GM23338 (cell line): ENCODE measurements around the gene COL8A2. TPM values are rescaled to one million over a fixed set of nuclear protein-coding genes. Genes with fewer than 3 reads are reported as not detected.
"Not testable (repeated sequence)": the region's sequence is repeated elsewhere in the genome, so short reads cannot be mapped to it uniquely, and the experiment has no call there.

Source experiments
- ATAC-seq: fragments of 200-7000 bp; cut with Tn5 transposase; 3 replicates; pipeline ENCODE4 v1.9.1; 2020
- DNase-seq: peaks from one replicate; pipeline ENCODE4 v3.0.0-alpha.2; 2015; ENCODE audit warnings: low spot score
- H2AFZ ChIP-seq: fragments of 200-600 bp; sonication (generic); 2 replicates; pipeline ENCODE4 v1.8.0; 2016; ENCODE audit warnings: antibody characterized with exemption, mild to moderate bottlenecking, moderate library complexity
- H3F3A ChIP-seq: fragments of 200-600 bp; sonication (generic); replicated peaks from 2 replicates; pipeline ENCODE4 v1.8.0; 2017; ENCODE audit warnings: antibody characterized with exemption, mixed run types, low read depth
- H3K27ac ChIP-seq: fragments of 200-600 bp; sonication (generic); 2 replicates; pipeline ENCODE4 v1.6.1; 2016; ENCODE audit warnings: low read depth
- H3K27me3 ChIP-seq: fragments of 200-600 bp; sonication (generic); 2 replicates; pipeline ENCODE4 v1.8.0; 2016; ENCODE audit warnings: mild to moderate bottlenecking, mixed run types, moderate library complexity; ENCODE audit not compliant: insufficient read depth
- H3K36me3 ChIP-seq: fragments of 200-600 bp; sonication (generic); 2 replicates; pipeline ENCODE4 v1.8.0; 2016; ENCODE audit warnings: mild to moderate bottlenecking; ENCODE audit not compliant: insufficient read depth
- H3K4me1 ChIP-seq: fragments of 200-600 bp; sonication (generic); 2 replicates; pipeline ENCODE4 v1.8.0; 2016; ENCODE audit warnings: mild to moderate bottlenecking, moderate library complexity; ENCODE audit not compliant: insufficient read depth
- H3K4me2 ChIP-seq: fragments of 200-600 bp; sonication (generic); 2 replicates; pipeline ENCODE4 v1.7.1; 2017; ENCODE audit warnings: mixed run types
- H3K4me3 ChIP-seq: fragments of 200-600 bp; sonication (generic); 2 replicates; pipeline ENCODE4 v1.6.1; 2016; ENCODE audit warnings: mixed run types
- H3K79me2 ChIP-seq: fragments of 200-600 bp; sonication (generic); replicated peaks from 2 replicates; pipeline ENCODE4 v1.8.0; 2017; ENCODE audit warnings: mild to moderate bottlenecking; ENCODE audit not compliant: insufficient read depth
- H3K9me2 ChIP-seq: fragments of 200-600 bp; sonication (generic); 2 replicates; pipeline ENCODE4 v1.8.0; 2017; ENCODE audit not compliant: insufficient read depth
- H4K20me1 ChIP-seq: fragments of 200-600 bp; sonication (generic); replicated peaks from 2 replicates; pipeline ENCODE4 v1.8.0; 2017; ENCODE audit warnings: mild to moderate bottlenecking; ENCODE audit not compliant: insufficient read depth
- H3K27ac Mint-ChIP-seq: 2 replicates; pipeline ENCODE4 v1.8.0; 2020; ENCODE audit warnings: inconsistent platforms, mild to moderate bottlenecking, moderate library complexity, mixed read lengths
- H3K27me3 Mint-ChIP-seq: 3 replicates; pipeline ENCODE4 v1.8.0; 2022; ENCODE audit warnings: low read depth, mild to moderate bottlenecking, moderate library complexity, mixed read lengths, inconsistent platforms; ENCODE audit not compliant: insufficient read depth, poor library complexity
- H3K36me3 Mint-ChIP-seq: 3 replicates; pipeline ENCODE4 v1.8.0; 2021; ENCODE audit warnings: low read depth, mild to moderate bottlenecking, inconsistent platforms, moderate library complexity, mixed read lengths
- H3K4me1 Mint-ChIP-seq: 3 replicates; pipeline ENCODE4 v1.8.0; 2020; ENCODE audit warnings: mild to moderate bottlenecking, inconsistent platforms, mixed read lengths
- H3K4me3 Mint-ChIP-seq: 3 replicates; pipeline ENCODE4 v1.8.0; 2021; ENCODE audit warnings: moderate library complexity, mild to moderate bottlenecking, inconsistent platforms, mixed read lengths
- H3K9me3 Mint-ChIP-seq: 3 replicates; pipeline ENCODE4 v1.8.0; 2020; ENCODE audit warnings: moderate library complexity, mild to moderate bottlenecking, inconsistent platforms, mixed read lengths
- CREB1 ChIP-seq: fragments of 250-450 bp; sonication (Bioruptor Pico); IDR thresholded peaks from 2 replicates; pipeline ENCODE4 v1.5.0; 2020; ENCODE audit warnings: low read depth, mild to moderate bottlenecking, moderate library complexity
- STAT1 ChIP-seq: IDR thresholded peaks from one replicate; pipeline ENCODE4 v1.6.1; 2016; ENCODE audit warnings: antibody characterized with exemption; ENCODE audit not compliant: unreplicated experiment
- ZNF331 ChIP-seq: fragments of 250-450 bp; sonication (Bioruptor Pico); IDR thresholded peaks from 2 replicates; pipeline ENCODE4 v1.5.0; 2020; ENCODE audit warnings: low read depth, mild to moderate bottlenecking, moderate library complexity
- polyA plus RNA-seq: library from polyadenylated mRNA; unstranded; fragments of >200 nt; fragmentation: Nextera tagmentation; extraction: Ambion mirVana; gene quantifications from 2 replicates; pipeline ENCODE4 v1.2.1, GENCODE V29; 2016
- total RNA-seq: library from RNA; depleted of rRNA; stranded (reverse); fragments of >200 nt; shearing (Covaris generic); gene quantifications from 2 replicates; pipeline ENCODE4 v1.2.3, GENCODE V29; 2014
- TF ChIP-seq, protein P1 (sequence below), 2 experiments: fragments of 200-600 bp in 1 of 2; sonication (generic) in 1 of 2; conservative IDR thresholded peaks; 2 replicates each; pipeline versions ENCODE4 v1.5.1 to v1.6.1; 2016 to 2017; ENCODE audit warnings: antibody characterized with exemption in 2 of 2, low read depth in 2 of 2, mild to moderate bottlenecking in 2 of 2, moderate library complexity in 1 of 2
- TF ChIP-seq, protein P2 (sequence below): fragments of 250-450 bp; sonication (Bioruptor Pico); IDR thresholded peaks from 2 replicates; pipeline ENCODE4 v1.5.0; 2020; ENCODE audit warnings: mild to moderate bottlenecking, moderate library complexity

Gene COL8A2
- total and polyA plus RNA-seq, 2 experiments from 2014 or later: 0.95 to 4.9 TPM

- H2AFZ ChIP-seq, H3K36me3 Mint-ChIP-seq, H4K20me1 ChIP-seq, H3K4me2 ChIP-seq, H3K9me2 ChIP-seq, H3K4me3 Mint-ChIP-seq, ATAC-seq, DNase-seq, H3K27ac ChIP-seq, H3K27ac Mint-ChIP-seq, H3K36me3 ChIP-seq, H3K4me3 ChIP-seq, H3K9me3 Mint-ChIP-seq, H3F3A ChIP-seq: not testable (repeated sequence)
- H3K4me1 Mint-ChIP-seq: peaks cover 45% of the 10 kb centered on the region
- H3K79me2 ChIP-seq: peaks cover 26% of the 10 kb centered on the region
- peaks cover 30% of the 10 kb centered on the region for H3K4me1 ChIP-seq
- H3K27me3 ChIP-seq: peaks cover 18% of the 10 kb centered on the region
- peaks cover 32% of the 10 kb centered on the region for H3K27me3 Mint-ChIP-seq
Observed at GRCh38 chr1:36158827-36159252, 33.8 kb upstream of the COL8A2 start.

- ATAC-seq (no peak), DNase-seq (no peak)
- Histone ChIP-seq H3F3A (peaks cover 7% of the 10 kb centered on the region; the same call in 1 of the 2 replicates), H3K36me3 (no peaks in the 10 kb centered on the region), H3K4me3 (peak overlapping the region; percentile 94), H3K4me1 (peaks cover 30% of the 10 kb centered on the region), H3K4me2 (peak overlapping the region; percentile 98), H2AFZ (no peak overlapping the region), H3K27me3 (peaks cover 25% of the 10 kb centered on the region), H4K20me1 (no peaks in the 10 kb centered on the region; the same call in 1 of the 2 replicates), H3K9me2 (no peaks in the 10 kb centered on the region), H3K27ac (no peak overlapping the region), H3K79me2 (peaks cover 25% of the 10 kb centered on the region)
- Mint-ChIP-seq H3K4me3 (peak overlapping the region; percentile 86), H3K27ac (no peak overlapping the region), H3K4me1 (peaks cover 45% of the 10 kb centered on the region), H3K9me3 (no peaks in the 10 kb centered on the region), H3K27me3 (peaks cover 38% of the 10 kb centered on the region), H3K36me3 (peaks cover 8% of the 10 kb centered on the region)
- TF ChIP-seq CREB1 (CRISPR knock-in tag): no peak
Observed at GRCh38 chr1:36157973-36158826, 33.2 kb upstream of the COL8A2 start.

DNA sequence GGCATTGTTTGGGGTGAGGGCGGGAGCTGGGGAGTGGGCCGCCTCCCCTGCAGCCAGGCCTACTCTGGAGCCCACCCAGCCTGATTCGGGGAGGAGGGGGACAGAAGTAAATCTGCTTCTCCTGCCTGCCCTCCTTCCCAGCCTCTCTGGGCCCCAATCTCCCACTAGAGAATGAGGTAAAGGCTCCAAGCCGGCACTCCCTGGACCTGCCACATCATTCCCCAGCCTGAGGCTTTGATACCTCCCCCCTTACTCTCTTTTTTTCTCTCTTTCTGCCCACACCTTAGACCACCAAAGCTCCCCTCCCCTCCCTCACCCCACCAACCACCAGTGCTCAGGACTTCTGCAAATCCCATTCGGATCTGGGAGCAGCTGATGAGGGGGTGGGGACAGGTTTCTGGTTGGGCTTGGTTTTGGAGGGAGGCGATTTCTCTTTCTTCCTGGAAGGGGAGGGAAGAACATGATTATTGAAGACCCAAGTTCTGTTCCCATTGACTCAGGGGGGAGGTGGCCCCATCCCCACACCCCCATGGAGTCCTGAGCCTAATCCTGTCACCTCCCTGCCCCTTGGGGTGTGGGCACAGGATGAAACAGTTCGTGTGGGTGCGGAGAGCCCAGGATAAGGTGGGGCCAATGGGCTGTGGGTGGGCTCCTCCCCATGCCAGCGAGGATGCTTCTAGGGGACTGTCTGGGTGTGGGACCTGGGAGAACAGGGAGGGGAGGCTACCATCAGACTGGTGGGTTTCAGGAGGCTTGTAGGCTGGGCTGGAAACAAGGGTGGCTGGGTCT lies 32.3 kb upstream of the COL8A2 start:
- H3K9me2 ChIP-seq: no peaks in the 10 kb centered on the region
- no peaks in the 10 kb centered on the region; the same call in 1 of the 2 replicates for H4K20me1 ChIP-seq
- no peak for ATAC-seq
- Mint-ChIP-seq H3K27ac (peak overlapping the region; percentile 77), H3K9me3 (no peaks in the 10 kb centered on the region), H3K27me3 (peaks cover 46% of the 10 kb centered on the region), H3K4me3 (peak overlapping the region; percentile 86), H3K36me3 (peaks cover 8% of the 10 kb centered on the region), H3K4me1 (peaks cover 49% of the 10 kb centered on the region)
- H3K27ac ChIP-seq: no peak overlapping the region
- peak overlapping the region; percentile 78 for H2AFZ ChIP-seq
- DNase-seq: peak; percentile 36
- TF ChIP-seq STAT1 (no peak), CREB1 (CRISPR knock-in tag) (no peak), ZNF331 (CRISPR knock-in tag) (no peak)
- TF ChIP-seq, protein P1, sequence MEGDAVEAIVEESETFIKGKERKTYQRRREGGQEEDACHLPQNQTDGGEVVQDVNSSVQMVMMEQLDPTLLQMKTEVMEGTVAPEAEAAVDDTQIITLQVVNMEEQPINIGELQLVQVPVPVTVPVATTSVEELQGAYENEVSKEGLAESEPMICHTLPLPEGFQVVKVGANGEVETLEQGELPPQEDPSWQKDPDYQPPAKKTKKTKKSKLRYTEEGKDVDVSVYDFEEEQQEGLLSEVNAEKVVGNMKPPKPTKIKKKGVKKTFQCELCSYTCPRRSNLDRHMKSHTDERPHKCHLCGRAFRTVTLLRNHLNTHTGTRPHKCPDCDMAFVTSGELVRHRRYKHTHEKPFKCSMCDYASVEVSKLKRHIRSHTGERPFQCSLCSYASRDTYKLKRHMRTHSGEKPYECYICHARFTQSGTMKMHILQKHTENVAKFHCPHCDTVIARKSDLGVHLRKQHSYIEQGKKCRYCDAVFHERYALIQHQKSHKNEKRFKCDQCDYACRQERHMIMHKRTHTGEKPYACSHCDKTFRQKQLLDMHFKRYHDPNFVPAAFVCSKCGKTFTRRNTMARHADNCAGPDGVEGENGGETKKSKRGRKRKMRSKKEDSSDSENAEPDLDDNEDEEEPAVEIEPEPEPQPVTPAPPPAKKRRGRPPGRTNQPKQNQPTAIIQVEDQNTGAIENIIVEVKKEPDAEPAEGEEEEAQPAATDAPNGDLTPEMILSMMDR (conservative IDR thresholded peaks at IDR 0.05; ENCODE audit: low read depth in 2 of 2): no peak
- TF ChIP-seq, protein P2, sequence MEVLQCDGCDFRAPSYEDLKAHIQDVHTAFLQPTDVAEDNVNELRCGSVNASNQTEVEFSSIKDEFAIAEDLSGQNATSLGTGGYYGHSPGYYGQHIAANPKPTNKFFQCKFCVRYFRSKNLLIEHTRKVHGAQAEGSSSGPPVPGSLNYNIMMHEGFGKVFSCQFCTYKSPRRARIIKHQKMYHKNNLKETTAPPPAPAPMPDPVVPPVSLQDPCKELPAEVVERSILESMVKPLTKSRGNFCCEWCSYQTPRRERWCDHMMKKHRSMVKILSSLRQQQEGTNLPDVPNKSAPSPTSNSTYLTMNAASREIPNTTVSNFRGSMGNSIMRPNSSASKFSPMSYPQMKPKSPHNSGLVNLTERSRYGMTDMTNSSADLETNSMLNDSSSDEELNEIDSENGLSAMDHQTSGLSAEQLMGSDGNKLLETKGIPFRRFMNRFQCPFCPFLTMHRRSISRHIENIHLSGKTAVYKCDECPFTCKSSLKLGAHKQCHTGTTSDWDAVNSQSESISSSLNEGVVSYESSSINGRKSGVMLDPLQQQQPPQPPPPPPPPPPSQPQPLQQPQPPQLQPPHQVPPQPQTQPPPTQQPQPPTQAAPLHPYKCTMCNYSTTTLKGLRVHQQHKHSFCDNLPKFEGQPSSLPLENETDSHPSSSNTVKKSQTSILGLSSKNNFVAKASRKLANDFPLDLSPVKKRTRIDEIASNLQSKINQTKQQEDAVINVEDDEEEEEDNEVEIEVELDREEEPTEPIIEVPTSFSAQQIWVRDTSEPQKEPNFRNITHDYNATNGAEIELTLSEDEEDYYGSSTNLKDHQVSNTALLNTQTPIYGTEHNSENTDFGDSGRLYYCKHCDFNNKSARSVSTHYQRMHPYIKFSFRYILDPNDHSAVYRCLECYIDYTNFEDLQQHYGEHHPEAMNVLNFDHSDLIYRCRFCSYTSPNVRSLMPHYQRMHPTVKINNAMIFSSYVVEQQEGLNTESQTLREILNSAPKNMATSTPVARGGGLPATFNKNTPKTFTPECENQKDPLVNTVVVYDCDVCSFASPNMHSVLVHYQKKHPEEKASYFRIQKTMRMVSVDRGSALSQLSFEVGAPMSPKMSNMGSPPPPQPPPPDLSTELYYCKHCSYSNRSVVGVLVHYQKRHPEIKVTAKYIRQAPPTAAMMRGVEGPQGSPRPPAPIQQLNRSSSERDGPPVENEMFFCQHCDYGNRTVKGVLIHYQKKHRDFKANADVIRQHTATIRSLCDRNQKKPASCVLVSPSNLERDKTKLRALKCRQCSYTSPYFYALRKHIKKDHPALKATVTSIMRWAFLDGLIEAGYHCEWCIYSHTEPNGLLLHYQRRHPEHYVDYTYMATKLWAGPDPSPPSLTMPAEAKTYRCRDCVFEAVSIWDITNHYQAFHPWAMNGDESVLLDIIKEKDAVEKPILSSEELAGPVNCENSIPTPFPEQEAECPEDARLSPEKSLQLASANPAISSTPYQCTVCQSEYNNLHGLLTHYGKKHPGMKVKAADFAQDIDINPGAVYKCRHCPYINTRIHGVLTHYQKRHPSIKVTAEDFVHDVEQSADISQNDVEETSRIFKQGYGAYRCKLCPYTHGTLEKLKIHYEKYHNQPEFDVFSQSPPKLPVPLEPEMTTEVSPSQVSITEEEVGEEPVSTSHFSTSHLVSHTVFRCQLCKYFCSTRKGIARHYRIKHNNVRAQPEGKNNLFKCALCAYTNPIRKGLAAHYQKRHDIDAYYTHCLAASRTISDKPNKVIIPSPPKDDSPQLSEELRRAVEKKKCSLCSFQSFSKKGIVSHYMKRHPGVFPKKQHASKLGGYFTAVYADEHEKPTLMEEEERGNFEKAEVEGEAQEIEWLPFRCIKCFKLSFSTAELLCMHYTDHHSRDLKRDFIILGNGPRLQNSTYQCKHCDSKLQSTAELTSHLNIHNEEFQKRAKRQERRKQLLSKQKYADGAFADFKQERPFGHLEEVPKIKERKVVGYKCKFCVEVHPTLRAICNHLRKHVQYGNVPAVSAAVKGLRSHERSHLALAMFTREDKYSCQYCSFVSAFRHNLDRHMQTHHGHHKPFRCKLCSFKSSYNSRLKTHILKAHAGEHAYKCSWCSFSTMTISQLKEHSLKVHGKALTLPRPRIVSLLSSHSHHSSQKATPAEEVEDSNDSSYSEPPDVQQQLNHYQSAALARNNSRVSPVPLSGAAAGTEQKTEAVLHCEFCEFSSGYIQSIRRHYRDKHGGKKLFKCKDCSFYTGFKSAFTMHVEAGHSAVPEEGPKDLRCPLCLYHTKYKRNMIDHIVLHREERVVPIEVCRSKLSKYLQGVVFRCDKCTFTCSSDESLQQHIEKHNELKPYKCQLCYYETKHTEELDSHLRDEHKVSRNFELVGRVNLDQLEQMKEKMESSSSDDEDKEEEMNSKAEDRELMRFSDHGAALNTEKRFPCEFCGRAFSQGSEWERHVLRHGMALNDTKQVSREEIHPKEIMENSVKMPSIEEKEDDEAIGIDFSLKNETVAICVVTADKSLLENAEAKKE (CRISPR knock-in tag): no peak
- peaks cover 34% of the 10 kb centered on the region for H3K27me3 ChIP-seq
- peaks cover 30% of the 10 kb centered on the region for H3K4me1 ChIP-seq
- peaks cover 7% of the 10 kb centered on the region; the same call in 1 of the 2 replicates for H3F3A ChIP-seq
- peaks cover 23% of the 10 kb centered on the region for H3K79me2 ChIP-seq
- peak overlapping the region; percentile 98 for H3K4me2 ChIP-seq
- H3K4me3 ChIP-seq: peak overlapping the region; percentile 94
- H3K36me3 ChIP-seq: no peaks in the 10 kb centered on the region
